ENCODE measurements around the gene GRIN3A.
A peak's percentile ranks its signal among the peaks of the same experiment; 100 is the strongest.

Gene GRIN3A

GRCh38 chr9:101524371-101524770 lies 214.1 kb downstream of the GRIN3A start:
- Histone ChIP-seq H3K27me3 (ENCODE audit: insufficient read depth, low read length, poor library complexity) (no peaks in the 10 kb centered on the region), H3K36me3 (ENCODE audit: control insufficient read depth, insufficient read depth, low read length) (no peaks in the 10 kb centered on the region), H4K5ac (ENCODE audit: low read length) (no peak overlapping the region), H3K79me1 (ENCODE audit: low read length) (no peaks in the 10 kb centered on the region), H3K27ac (ENCODE audit: low read depth, low read length) (no peak overlapping the region), H2AK5ac (ENCODE audit: low read length) (no peak overlapping the region), H3K4me3 (ENCODE audit: low read length) (no peak overlapping the region), H2BK5ac (ENCODE audit: low read length) (no peak overlapping the region), H3K4me2 (ENCODE audit: low read length) (no peak overlapping the region), H2BK15ac (replicated peaks; ENCODE audit: low read depth) (no peak overlapping the region), H3K79me2 (ENCODE audit: control insufficient read depth, insufficient read depth, low read length) (no peaks in the 10 kb centered on the region), H3K18ac (ENCODE audit: low read length) (no peak overlapping the region), H3K23ac (ENCODE audit: low read length) (no peak overlapping the region), H3K4ac (ENCODE audit: low read depth, low read length) (no peak overlapping the region), H2BK120ac (ENCODE audit: low read depth, low read length) (no peak overlapping the region), H3K56ac (ENCODE audit: low read length) (peak overlapping the region; percentile 7), H4K8ac (ENCODE audit: low read depth, low read length) (no peak overlapping the region), H3K4me1 (ENCODE audit: control insufficient read depth, low read depth, low read length) (no peaks in the 10 kb centered on the region), H3K9ac (ENCODE audit: low read length) (no peak overlapping the region)
- WGBS (ENCODE audit: extremely low coverage, insufficient coverage, low lambda C conversion rate), result no CpG with 5 or more reads among the region's 6 CpGs
- no peak for DNase-seq
